Ishikawa (cell line): ENCODE results near the gene PSMG3.

Source experiments
- CEBPB ChIP-seq: IDR thresholded peaks from 2 replicates; pipeline ENCODE4 v1.6.1; 2012
- EGR1 ChIP-seq: IDR thresholded peaks from 2 replicates; pipeline ENCODE4 v1.6.1; 2012
- EP300 ChIP-seq: IDR thresholded peaks from 2 replicates; pipeline ENCODE4 v1.6.1; 2012; ENCODE audit warnings: borderline replicate concordance
- MAX ChIP-seq: IDR thresholded peaks from 2 replicates; pipeline ENCODE4 v1.6.1; 2012
- NFIC ChIP-seq: IDR thresholded peaks from 2 replicates; pipeline ENCODE4 v1.6.1; 2012
- TAF1 ChIP-seq: IDR thresholded peaks from 2 replicates; pipeline ENCODE4 v1.6.1; 2012; ENCODE audit warnings: low read depth, mild to moderate bottlenecking
- TCF12 ChIP-seq: IDR thresholded peaks from 2 replicates; pipeline ENCODE4 v1.6.1; 2012; ENCODE audit warnings: low read depth
- YY1 ChIP-seq: IDR thresholded peaks from 2 replicates; pipeline ENCODE4 v1.6.1; 2012; ENCODE audit warnings: low read depth
- ZBTB7A ChIP-seq: IDR thresholded peaks from 2 replicates; pipeline ENCODE4 v1.6.1; 2012; ENCODE audit warnings: low read depth

- no peak for TF ChIP-seq EP300
- no peak for TF ChIP-seq TAF1
- TF ChIP-seq MAX, result no peak
- no peak for TF ChIP-seq YY1
- TF ChIP-seq NFIC, result no peak
- no peak for TF ChIP-seq ZBTB7A
- TF ChIP-seq TCF12, result no peak
- no peak for TF ChIP-seq CEBPB
- no peak for TF ChIP-seq EGR1
These were observed 28.5 kb upstream of the PSMG3 start for GRCh38 chr7:1598286-1598685.
